GM12865 (cell line): ENCODE results near the gene FGF1.
A peak's percentile ranks its signal among the peaks of the same experiment; 100 is the strongest.
"Not testable (repeated sequence)": the region's sequence is repeated elsewhere in the genome, so short reads cannot be mapped to it uniquely, and the experiment has no call there.

Experiments used
- DNase-seq: peaks from one replicate; pipeline ENCODE4 v3.0.0; 2010; ENCODE audit warnings: low read depth
- H3K4me3 ChIP-seq: 2 replicates; pipeline ENCODE4 v1.5.1; 2011; ENCODE audit warnings: mild to moderate bottlenecking, low read depth, low read length, control low read depth
- CTCF ChIP-seq: IDR thresholded peaks from 2 replicates; pipeline ENCODE4 v1.5.1; 2011; ENCODE audit warnings: low read length, control low read depth, low read depth, inconsistent platforms; ENCODE audit not compliant: insufficient read depth; ENCODE audit errors: missing control alignments

Gene FGF1

GRCh38 chr5:142655339-142656267 is 30.3 kb downstream of the FGF1 start:
- TF ChIP-seq CTCF, result peak; percentile 96
- DNase-seq, result peak; percentile 62
- H3K4me3 ChIP-seq, result no peak overlapping the region

GRCh38 chr5:142654578-142655058 is 31.3 kb downstream of the FGF1 start:
- no peak for DNase-seq
- TF ChIP-seq CTCF, result no peak

GRCh38 chr5:142653321-142653720 is 32.6 kb downstream of the FGF1 start:
- TF ChIP-seq CTCF, result no peak
- no peak overlapping the region for H3K4me3 ChIP-seq
- DNase-seq, result no peak

More at GRCh38 chr5:142654578-142655058, 31.3 kb downstream of the FGF1 start:
- no peak overlapping the region for H3K4me3 ChIP-seq

- no peak for TF ChIP-seq CTCF
- no peak overlapping the region for H3K4me3 ChIP-seq
- DNase-seq, result no peak
Measured at GRCh38 chr5:142652563-142652962, 33.3 kb downstream of the FGF1 start.

GRCh38 chr5:142650881-142651280 is 35.0 kb downstream of the FGF1 start:
- H3K4me3 ChIP-seq, result no peak overlapping the region
- no peak for DNase-seq
- TF ChIP-seq CTCF, result no peak

GRCh38 chr5:142650060-142650459 is 35.8 kb downstream of the FGF1 start:
- no peak overlapping the region for H3K4me3 ChIP-seq
- TF ChIP-seq CTCF, result no peak
- DNase-seq, result no peak

- not testable (repeated sequence) for DNase-seq, H3K4me3 ChIP-seq
Measured at GRCh38 chr5:142648108-142648507, 37.8 kb downstream of the FGF1 start.
